Activated B cell treated with CpG ODN at 0.5 μM for 24 hours (primary cell): ENCODE results near the gene FGFRL1. TPM values are rescaled to one million over a fixed set of nuclear protein-coding genes. Genes with fewer than 3 reads are reported as not detected.

Source experiments
- ATAC-seq: fragments of 200-7000 bp; cut with Tn5 transposase; one replicate; pipeline ENCODE4 v1.10.0; 2021; ENCODE audit warnings: low read depth, mild to moderate bottlenecking, moderate library complexity
- CTCF ChIA-PET: fragments of 350-600 bp; sonication (Branson Sonifier 250); formaldehyde crosslinking; loops from one replicate; lab custom pipeline; 2021; ENCODE audit warnings: antibody characterized with exemption; lab: Charles Lee
- POLR2A ChIA-PET: fragments of 350-600 bp; sonication (Branson Sonifier 250); formaldehyde crosslinking; loops from one replicate; lab custom pipeline; 2021; ENCODE audit warnings: antibody characterized with exemption; lab: Charles Lee
- DNase-seq: peaks from one replicate; pipeline ENCODE4 v3.0.0; 2022
- H3K27ac Mint-ChIP-seq: one replicate; pipeline ENCODE4 v1.8.0; 2020; ENCODE audit warnings: mixed read lengths
- H3K27me3 Mint-ChIP-seq: one replicate; pipeline ENCODE4 v1.8.0; 2021; ENCODE audit warnings: mixed read lengths
- H3K36me3 Mint-ChIP-seq: one replicate; pipeline ENCODE4 v1.8.0; 2021; ENCODE audit warnings: low read depth, mixed read lengths
- H3K4me1 Mint-ChIP-seq: one replicate; pipeline ENCODE4 v1.8.0; 2021; ENCODE audit warnings: mixed read lengths
- H3K4me3 Mint-ChIP-seq: one replicate; pipeline ENCODE4 v1.8.0; 2020; ENCODE audit warnings: mild to moderate bottlenecking, mixed read lengths
- H3K9me3 Mint-ChIP-seq: one replicate; pipeline ENCODE4 v1.8.0; 2020; ENCODE audit warnings: mixed read lengths
- intact Hi-C: fragments of 100-400 bp; cut with micrococcal nuclease; formaldehyde crosslinking; loops from one replicate; pipeline ENCODE4 v1.15.1; 2024
- total RNA-seq: library from RNA; stranded (reverse); gene quantifications from 2 replicates; pipeline ENCODE4 v1.2.3, GENCODE V29; 2022
- TF ChIP-seq, protein P1 (sequence below): fragments of 200-600 bp; IDR thresholded peaks from one replicate; pipeline ENCODE4 v1.8.0; 2022; ENCODE audit warnings: antibody characterized with exemption, mild to moderate bottlenecking

FGFRL1 gene
- total RNA-seq, 1 donor from 2014 or later = 5.6 TPM

DNA sequence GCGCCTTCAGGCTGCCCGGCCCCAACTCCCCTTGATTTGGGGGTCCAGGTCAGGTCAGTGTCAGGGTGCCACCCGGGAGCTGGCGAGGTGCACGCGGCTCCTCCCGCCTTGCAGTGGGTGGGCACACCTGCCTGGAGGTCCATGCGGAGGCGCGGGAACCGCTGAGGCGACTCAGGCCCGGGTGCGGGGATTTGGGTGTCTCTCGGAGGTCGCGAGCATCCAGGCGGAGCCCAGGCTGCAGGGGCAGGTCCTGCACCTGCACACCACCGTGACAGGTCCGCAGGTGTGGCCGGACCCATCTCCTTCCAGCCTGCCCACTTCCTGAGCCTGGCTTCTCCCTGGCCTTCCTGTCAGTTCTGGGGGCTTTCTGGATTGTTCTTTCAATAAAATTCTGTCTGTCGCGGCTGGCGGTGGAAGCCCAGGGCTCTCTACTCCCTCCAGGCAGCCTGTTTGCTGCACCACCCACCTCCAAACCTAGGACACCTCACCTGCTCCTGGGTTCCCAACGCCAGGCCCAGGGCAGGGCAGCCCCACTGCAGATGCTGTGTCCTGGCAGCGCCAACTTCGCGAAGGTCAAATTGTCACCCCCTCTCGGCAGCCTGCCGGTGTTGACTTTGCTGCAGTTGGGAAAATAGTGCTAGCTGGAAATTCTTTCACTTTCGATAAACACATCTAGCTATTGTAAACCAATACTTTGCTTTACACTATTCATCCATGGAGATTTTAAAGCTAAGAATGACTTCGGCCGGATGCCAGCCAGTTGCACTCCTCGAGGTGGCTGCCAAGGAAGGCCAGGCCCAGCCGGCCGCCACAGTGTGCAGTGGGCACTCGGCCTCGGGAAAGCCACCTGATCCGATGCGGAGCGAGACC, 35.9 kb downstream of the FGFRL1 start:
- no peak overlapping the region for H3K27ac Mint-ChIP-seq
- intact Hi-C loops = no loop called here
- no peak overlapping the region for H3K4me3 Mint-ChIP-seq
- ATAC-seq (no peak), DNase-seq (peak; percentile 15)
- TF ChIP-seq, protein P1, sequence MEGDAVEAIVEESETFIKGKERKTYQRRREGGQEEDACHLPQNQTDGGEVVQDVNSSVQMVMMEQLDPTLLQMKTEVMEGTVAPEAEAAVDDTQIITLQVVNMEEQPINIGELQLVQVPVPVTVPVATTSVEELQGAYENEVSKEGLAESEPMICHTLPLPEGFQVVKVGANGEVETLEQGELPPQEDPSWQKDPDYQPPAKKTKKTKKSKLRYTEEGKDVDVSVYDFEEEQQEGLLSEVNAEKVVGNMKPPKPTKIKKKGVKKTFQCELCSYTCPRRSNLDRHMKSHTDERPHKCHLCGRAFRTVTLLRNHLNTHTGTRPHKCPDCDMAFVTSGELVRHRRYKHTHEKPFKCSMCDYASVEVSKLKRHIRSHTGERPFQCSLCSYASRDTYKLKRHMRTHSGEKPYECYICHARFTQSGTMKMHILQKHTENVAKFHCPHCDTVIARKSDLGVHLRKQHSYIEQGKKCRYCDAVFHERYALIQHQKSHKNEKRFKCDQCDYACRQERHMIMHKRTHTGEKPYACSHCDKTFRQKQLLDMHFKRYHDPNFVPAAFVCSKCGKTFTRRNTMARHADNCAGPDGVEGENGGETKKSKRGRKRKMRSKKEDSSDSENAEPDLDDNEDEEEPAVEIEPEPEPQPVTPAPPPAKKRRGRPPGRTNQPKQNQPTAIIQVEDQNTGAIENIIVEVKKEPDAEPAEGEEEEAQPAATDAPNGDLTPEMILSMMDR = no peak
- no peaks in the 10 kb centered on the region for H3K36me3 Mint-ChIP-seq
- peaks cover 3% of the 10 kb centered on the region for H3K9me3 Mint-ChIP-seq
- H3K4me1 Mint-ChIP-seq = peaks cover 6% of the 10 kb centered on the region
- ChIA-PET CTCF (no interaction called here), POLR2A (no interaction called here)
- peaks cover 27% of the 10 kb centered on the region for H3K27me3 Mint-ChIP-seq

DNA sequence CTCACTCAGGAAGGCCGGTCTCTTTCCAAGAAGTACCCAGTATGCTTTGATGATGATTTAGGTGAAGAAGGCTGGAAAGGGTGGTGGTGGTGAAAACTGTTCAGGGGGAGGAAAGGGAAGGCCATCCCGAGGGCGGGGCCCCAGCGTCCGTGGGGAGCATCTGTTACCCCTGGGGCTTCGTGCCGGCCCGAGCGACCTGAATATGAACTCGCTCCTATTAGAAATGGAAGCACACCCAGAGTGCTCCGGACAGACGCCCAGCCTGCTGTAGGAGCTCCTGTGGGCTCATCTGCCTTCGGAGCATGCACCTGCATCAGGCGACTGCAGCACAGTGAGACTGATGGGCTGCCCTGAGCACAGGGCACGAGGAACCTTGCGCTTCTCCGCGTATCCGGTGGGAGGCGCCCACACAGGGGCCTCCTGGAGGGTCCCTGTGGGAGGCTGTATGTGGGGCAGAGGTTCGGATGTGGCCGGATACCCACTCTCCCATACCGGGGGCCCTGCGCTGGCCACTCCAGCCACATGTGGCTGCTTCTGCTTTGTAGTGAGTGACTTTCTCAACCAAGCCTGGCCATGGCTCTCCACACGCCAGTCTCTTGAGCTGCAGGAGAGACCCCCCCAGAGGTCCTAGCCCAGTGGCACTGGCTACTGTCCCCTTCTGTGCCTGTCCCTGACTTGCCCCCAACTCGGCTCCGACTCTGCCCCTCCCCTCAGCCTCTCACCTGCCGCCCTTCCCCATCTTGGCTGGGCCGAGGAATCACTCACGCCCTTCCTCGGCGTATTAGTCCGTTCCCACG, 36.7 kb downstream of the FGFRL1 start:
- peaks cover 3% of the 10 kb centered on the region for H3K9me3 Mint-ChIP-seq
- intact Hi-C loops = no loop called here
- TF ChIP-seq, protein P1 = no peak
- peaks cover 6% of the 10 kb centered on the region for H3K4me1 Mint-ChIP-seq
- ATAC-seq (no peak), DNase-seq (peak; percentile 14)
- ChIA-PET POLR2A (no interaction called here), CTCF (no interaction called here)
- H3K27ac Mint-ChIP-seq = no peak overlapping the region
- H3K4me3 Mint-ChIP-seq = no peak overlapping the region
- no peaks in the 10 kb centered on the region for H3K36me3 Mint-ChIP-seq
- H3K27me3 Mint-ChIP-seq = peaks cover 25% of the 10 kb centered on the region

DNA sequence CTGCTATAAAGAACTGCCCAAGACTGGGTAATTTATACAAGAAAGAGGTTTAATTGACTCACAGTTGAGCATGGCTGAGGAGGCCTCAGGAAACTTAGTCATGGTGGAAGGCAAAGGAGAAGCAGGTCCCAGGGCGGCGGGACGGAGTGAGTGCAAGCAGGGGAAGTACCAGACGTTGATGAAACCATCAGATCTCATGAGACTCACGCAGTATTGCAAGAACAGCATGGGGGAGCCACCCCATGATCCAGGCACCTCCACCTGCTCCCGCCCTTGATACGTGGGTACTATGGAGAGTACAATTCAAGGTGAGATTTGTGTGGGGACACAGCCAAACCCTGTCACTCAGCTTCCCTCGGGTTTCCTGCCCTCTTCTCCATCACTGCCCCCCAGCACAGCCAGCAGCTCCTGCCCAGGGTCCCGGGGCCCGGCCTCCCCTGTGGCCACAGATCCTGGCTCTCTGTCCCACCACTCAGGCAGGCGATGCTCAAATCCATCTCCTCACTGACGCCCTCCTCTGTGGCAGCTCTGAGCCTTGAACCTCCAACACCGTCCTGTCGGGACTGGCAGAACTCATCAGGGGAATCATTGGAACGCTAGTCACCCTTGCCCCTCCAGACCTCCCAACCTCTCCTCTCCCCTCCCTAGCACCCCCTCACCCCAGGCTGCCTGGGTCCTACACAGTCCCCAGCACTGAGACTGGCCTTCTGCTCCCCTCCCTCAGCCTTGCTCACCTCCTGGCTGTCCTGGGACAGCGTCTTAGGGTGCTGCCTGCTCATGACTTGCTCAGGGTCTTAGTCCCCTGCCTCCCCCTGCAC, 37.6 kb downstream of the FGFRL1 start:
- H3K4me3 Mint-ChIP-seq = no peak overlapping the region
- ATAC-seq (peak; percentile 72), DNase-seq (peak; percentile 15)
- TF ChIP-seq, protein P1 = no peak
- H3K27ac Mint-ChIP-seq = no peak overlapping the region
- ChIA-PET CTCF (no interaction called here), POLR2A (interaction anchor here (0.5 kb wide), 1 partner anchor 641 kb away, joined by 5 read pairs; no protein-coding TSS in a partner anchor)
- intact Hi-C loops = no loop called here
- H3K4me1 Mint-ChIP-seq = peaks cover 6% of the 10 kb centered on the region
- no peaks in the 10 kb centered on the region for H3K36me3 Mint-ChIP-seq
- peaks cover 23% of the 10 kb centered on the region for H3K27me3 Mint-ChIP-seq
- H3K9me3 Mint-ChIP-seq = peaks cover 3% of the 10 kb centered on the region

DNA sequence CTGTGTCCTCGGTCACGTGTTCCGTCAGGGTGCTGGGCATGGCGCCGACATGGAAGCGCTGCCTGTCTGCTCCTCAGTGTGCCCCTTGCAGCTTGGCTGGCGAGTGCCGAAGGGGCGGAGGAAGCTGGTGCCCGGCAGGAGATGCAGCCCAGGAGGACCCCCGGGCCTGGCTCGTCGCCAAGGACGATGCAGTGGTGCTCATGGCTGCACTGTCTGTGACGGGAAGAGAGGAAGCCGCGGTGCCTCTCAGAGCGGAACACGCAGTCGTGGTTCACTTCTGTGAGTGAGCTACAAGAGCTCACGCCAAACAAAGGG, 38.1 kb downstream of the FGFRL1 start:
- H3K36me3 Mint-ChIP-seq = no peaks in the 10 kb centered on the region
- no peak overlapping the region for H3K27ac Mint-ChIP-seq
- ATAC-seq (no peak), DNase-seq (peak; percentile 14)
- H3K4me3 Mint-ChIP-seq = no peak overlapping the region
- H3K27me3 Mint-ChIP-seq = peaks cover 23% of the 10 kb centered on the region
- TF ChIP-seq, protein P1 = no peak
- intact Hi-C loops = no loop called here
- peaks cover 6% of the 10 kb centered on the region for H3K4me1 Mint-ChIP-seq
- ChIA-PET POLR2A (interaction anchor here (0.5 kb wide), 1 partner anchor 640 kb away, joined by 5 read pairs; no protein-coding TSS in a partner anchor), CTCF (no interaction called here)
- peaks cover 3% of the 10 kb centered on the region for H3K9me3 Mint-ChIP-seq
